NCI-H2107 treated with DMSO at 0.1 percent for 48 hours (cell line): ENCODE results near the gene SH3GL2.

Experiments used
- DNase-seq: peaks from one replicate; lab custom pipeline; 2025; ENCODE audit not compliant: unreplicated experiment; lab: John Stamatoyannopoulos, UW

The SH3GL2 gene

GRCh38 chr9:17609312-17610005 lies 30.6 kb downstream of the SH3GL2 start:
- no peak for DNase-seq

DNA sequence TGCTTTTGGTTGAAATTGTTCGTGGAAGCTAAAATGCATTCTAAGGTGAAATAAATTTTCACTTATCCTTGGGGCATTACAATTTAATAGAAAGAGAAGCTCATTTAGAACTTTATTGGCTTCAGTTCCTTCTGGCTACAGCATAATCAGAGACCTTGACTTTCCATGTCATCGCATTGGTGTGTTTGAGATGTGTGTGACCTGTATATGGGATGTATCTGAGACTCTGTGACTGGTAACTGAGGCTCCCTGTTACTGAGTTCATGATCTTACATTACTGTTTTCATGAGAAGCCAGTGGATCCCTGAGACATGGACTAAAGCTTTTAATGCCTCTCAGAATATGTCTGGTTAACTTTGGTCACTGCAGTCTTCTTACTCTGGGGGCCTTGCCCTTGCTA lies 32.5 kb downstream of the SH3GL2 start:
- DNase-seq = no peak

GRCh38 chr9:17611917-17612316 lies 33.1 kb downstream of the SH3GL2 start:
- DNase-seq = no peak

GRCh38 chr9:17613758-17614157 lies 34.9 kb downstream of the SH3GL2 start:
- DNase-seq = peak; percentile 34

DNA sequence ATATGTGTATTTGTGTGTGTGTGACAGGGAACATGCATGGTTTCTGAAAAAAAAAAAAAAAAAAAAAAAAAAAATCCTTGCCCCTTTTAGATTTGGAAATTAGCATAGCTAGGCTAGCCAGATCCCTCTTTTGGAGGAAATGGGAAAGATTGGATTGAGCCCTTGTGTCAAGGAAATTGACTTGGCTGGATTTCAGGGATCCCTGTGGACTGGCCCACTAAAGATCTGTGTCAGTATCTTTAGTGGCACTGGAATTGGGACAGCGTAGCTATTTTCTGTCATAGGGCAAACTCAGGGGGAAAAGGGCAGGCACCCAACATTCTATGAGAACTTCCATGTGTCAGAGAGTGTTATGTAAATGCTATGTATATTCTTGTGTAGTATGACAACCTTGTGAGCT lies 35.4 kb downstream of the SH3GL2 start:
- DNase-seq = no peak

DNA sequence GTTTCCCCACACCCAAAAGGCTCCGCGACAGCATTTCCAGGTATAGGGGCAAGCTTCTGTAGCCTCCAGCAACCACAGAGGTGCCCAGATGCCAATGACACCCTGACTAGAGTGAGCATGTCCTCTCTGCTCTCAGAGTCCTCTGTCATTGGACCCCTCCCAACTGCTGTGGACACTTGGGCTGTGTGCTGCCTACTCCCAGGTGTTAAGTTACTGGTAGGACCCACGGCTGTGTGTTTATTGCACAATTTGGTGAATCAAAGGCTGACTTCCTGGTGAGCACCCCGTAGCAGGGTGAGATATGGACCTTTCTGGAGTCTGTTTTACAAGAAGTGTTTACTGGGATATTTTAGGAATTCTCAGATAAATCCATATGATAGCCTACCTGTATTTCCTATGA lies 36.0 kb downstream of the SH3GL2 start:
- DNase-seq = peak; percentile 76

GRCh38 chr9:17622141-17622540 lies 43.3 kb downstream of the SH3GL2 start:
- no peak for DNase-seq

GRCh38 chr9:17622749-17623148 lies 43.9 kb downstream of the SH3GL2 start:
- no peak for DNase-seq

- DNase-seq = no peak
These were observed 45.1 kb downstream of the SH3GL2 start for GRCh38 chr9:17623965-17624364.

DNA sequence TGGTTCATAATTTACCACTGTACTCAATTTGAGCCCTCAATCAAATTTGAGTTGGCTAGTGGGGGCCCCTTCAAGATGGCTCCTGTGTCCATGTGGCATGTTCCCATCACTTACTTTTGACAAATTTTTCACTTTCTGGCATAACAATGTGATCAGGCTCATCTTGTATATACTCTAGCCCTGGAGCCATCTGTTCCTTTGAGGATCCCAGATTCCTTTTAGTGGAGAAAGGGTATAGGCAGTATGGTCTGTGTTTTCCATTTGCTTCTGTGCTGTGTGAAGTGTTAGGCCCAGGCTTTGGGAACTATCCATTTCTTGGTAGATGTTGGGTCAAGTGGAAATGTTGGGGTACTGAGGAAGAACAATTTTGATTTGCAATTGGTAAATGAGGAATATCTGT lies 45.7 kb downstream of the SH3GL2 start:
- DNase-seq = no peak

DNA sequence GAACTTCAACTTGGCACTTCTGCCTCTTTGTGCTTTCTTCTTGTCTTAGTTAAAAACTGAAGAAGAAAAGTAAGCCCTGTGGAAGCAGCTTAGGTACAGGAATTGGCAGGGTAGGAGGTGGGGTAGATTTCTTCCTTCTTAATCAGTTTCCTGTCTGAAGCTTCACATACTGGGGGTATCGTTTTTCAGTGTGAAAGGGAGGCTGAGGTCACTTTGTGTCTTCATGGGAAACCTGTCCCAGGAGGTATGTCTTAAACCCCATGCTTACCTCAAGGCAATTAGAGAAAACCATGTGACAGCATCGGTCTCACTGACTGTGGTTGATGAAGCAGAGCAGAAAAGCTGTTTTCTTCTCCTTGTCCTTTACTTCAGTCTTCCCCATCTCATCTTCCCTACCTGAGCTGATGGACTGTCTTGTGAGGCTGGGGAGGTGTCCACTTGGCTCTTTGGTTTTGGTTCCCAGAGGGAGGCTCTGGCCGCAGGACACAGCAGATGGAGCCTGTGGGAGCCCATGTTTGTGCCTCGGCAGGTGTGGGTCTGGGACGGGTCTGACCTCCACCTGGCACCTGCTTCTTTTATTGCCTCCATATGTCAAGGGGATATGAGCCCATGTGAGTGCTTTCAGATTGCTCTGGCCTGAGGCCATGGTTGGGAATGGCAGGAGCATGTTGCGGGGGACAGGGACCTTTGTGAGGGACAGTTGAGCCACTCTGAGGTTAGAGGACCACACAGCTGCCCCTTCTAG lies 47.0 kb downstream of the SH3GL2 start:
- DNase-seq = peak; percentile 30

GRCh38 chr9:17627641-17628040 lies 48.8 kb downstream of the SH3GL2 start:
- DNase-seq = peak; percentile 94

DNA sequence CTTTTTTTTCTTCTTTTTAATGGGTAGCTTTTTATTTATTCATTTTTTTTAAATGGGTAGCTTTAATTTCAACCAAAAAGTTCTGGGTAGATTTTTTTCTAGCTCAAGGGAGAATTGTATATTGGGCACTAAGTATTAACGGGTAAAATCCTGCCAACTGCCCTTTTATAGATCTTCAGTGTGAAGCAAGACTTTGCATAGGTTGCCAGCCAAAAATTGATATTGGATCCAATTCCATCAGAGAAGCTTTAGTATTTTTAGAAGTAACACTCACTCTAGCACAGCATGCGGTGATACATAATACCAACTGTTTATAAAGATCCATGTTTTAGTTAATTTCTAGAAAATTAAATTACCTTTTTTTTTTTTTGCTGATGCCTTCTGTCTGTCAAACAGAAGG lies 49.8 kb downstream of the SH3GL2 start:
- DNase-seq = no peak

- no peak for DNase-seq
These were observed 51.7 kb downstream of the SH3GL2 start for GRCh38 chr9:17630531-17630949.

DNA sequence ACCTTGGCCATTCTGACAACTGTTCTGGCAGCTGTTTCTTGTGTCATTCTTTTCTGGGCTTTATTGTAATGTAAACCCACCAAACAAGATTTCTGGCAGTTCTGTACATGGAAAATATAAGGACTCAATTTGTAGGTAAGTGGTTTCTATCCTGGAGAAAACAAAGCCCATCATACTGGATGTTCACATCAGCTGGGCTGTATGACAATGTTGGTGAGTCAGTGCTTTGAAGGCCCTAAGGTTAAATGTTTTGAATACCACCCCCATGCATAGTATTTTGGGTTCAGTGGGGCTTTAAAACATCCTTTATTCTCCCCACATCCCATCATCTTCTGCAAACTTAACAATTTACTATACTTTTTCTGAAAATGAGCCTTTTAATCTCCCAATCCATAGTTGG lies 52.5 kb downstream of the SH3GL2 start:
- DNase-seq = no peak

DNA sequence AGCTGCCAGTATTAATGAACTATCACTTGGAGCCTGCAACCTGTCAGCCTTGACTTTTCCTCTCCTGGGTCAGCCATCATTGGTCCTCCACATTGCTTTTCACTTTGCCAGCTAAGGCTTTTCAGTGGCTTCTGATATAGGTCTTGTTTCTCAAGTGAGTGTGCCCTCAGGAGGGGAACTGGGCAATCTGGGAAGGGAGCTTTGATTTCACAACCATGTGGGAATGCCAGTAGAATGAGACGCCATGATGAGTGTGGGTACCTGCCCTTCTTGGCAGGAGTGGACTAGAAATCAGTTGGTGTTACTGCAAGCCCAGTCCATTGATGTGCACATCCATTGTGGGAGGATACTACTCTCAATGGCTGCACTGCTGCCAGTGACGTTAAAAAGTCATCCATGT lies 54.1 kb downstream of the SH3GL2 start:
- no peak for DNase-seq

GRCh38 chr9:17635115-17635890 lies 56.4 kb downstream of the SH3GL2 start:
- no peak for DNase-seq

DNA sequence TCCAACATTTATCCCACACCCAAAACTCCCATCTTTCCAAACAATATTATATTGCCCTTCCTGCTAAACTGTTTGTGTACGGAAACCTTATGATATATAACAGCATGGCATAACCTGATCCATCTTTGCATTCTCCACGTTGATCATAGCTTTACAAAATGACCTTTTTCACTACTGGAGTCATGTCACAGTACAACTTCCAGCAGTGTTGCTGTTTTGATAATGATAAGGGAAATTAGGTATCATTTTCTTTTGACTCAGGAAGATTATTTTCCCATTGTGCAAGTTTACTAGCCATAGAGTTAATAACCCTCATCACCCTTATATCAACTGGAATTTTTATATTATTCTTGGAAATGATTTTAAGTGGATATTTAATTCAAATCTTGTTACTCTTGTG lies 57.5 kb downstream of the SH3GL2 start:
- no peak for DNase-seq

- DNase-seq = no peak
These were observed 58.0 kb downstream of the SH3GL2 start for GRCh38 chr9:17636821-17637220.

DNA sequence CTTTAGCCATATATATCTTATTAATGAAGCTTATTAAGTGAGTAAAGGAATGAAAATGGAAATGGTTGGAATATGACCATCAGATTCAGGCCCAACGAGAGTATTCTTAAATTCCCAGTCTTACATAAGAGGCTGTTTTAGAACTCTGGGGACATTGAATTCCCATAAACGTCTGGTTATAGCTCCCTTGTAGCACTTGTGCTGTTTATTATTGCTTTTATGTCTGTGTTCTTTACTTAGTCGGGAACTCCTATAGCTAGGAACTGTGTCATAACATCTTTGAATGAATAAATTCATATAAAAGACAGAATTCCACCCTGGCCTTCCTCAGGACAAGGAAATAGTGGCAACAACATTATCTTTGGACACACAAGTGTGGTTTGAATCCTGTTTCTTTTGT lies 58.4 kb downstream of the SH3GL2 start:
- no peak for DNase-seq

GRCh38 chr9:17648516-17648915 lies 69.7 kb downstream of the SH3GL2 start:
- no peak for DNase-seq

DNA sequence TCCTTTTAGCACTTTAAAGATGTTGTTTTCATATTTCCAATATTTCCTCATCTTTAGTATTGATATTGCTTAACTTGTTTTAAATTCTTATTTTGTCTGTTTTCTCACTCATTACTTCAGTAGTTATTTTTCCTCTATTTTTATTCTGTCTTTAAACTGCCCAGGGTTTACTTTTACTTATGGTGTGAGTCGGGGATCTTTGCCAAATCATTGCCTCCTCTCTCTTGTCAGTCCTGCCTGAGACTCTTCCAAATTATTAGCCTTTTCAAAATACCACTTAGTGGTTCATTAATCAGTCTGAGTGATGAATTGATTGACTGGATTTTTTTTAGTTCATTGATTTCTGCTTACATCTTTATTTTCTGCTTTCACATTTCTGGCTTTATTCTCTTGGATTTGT lies 72.9 kb downstream of the SH3GL2 start:
- DNase-seq = no peak
